MM.1S (cell line): Measurements from ENCODE around the gene RNF14.

Experiments
- DNase-seq: peaks from one replicate; pipeline ENCODE4 v3.0.0-alpha.2; 2015
- H2AFZ ChIP-seq: fragments of 300-600 bp; sonication (generic); 2 replicates; pipeline ENCODE4 v1.6.0; 2016; ENCODE audit warnings: antibody characterized with exemption, low read length
- H3F3A ChIP-seq: fragments of 300-600 bp; sonication (generic); 2 replicates; pipeline ENCODE4 v1.6.1; 2016; ENCODE audit warnings: mild to moderate bottlenecking, antibody characterized with exemption, low read length, moderate library complexity, mixed read lengths; ENCODE audit not compliant: insufficient read depth
- H3K27ac ChIP-seq: fragments of 300-600 bp; sonication (generic); 2 replicates; pipeline ENCODE4 v1.5.1; 2016; ENCODE audit warnings: mild to moderate bottlenecking, low read length
- H3K27me3 ChIP-seq: fragments of 300-600 bp; sonication (generic); replicated peaks from 2 replicates; pipeline ENCODE4 v1.6.0; 2016; ENCODE audit warnings: low read length; ENCODE audit not compliant: insufficient read depth
- H3K36me3 ChIP-seq: fragments of 300-600 bp; sonication (generic); replicated peaks from 2 replicates; pipeline ENCODE4 v1.6.1; 2016; ENCODE audit warnings: mild to moderate bottlenecking, low read length, mixed read lengths; ENCODE audit not compliant: insufficient read depth
- H3K4me1 ChIP-seq: fragments of 300-600 bp; sonication (generic); 2 replicates; pipeline ENCODE4 v1.6.1; 2016; ENCODE audit warnings: low read length, mixed read lengths
- H3K4me2 ChIP-seq: fragments of 300-600 bp; sonication (generic); 2 replicates; pipeline ENCODE4 v1.6.0; 2016; ENCODE audit warnings: low read depth, low read length
- H3K4me3 ChIP-seq: fragments of 300-600 bp; sonication (generic); 2 replicates; pipeline ENCODE4 v1.5.1; 2016; ENCODE audit warnings: low read length, mixed read lengths
- H3K79me2 ChIP-seq: fragments of 300-600 bp; sonication (generic); 2 replicates; pipeline ENCODE4 v1.6.1; 2016; ENCODE audit warnings: mixed run types, low read length, mixed read lengths
- H3K9ac ChIP-seq: fragments of 300-600 bp; sonication (generic); 2 replicates; pipeline ENCODE4 v1.6.1; 2016; ENCODE audit warnings: low read length, mixed read lengths
- H3K9me2 ChIP-seq: fragments of 300-600 bp; sonication (generic); replicated peaks from 2 replicates; pipeline ENCODE4 v1.6.1; 2016; ENCODE audit warnings: mild to moderate bottlenecking, low read length, mixed read lengths; ENCODE audit not compliant: insufficient read depth
- H3K9me3 ChIP-seq: fragments of 300-600 bp; sonication (generic); replicated peaks from 2 replicates; pipeline ENCODE4 v1.6.1; 2016; ENCODE audit warnings: mild to moderate bottlenecking, low read length, mixed read lengths; ENCODE audit not compliant: insufficient read depth
- H4K20me1 ChIP-seq: fragments of 300-600 bp; sonication (generic); 2 replicates; pipeline ENCODE4 v1.6.1; 2016; ENCODE audit warnings: mild to moderate bottlenecking, low read length, moderate library complexity, mixed read lengths; ENCODE audit not compliant: insufficient read depth
- CTCF ChIP-seq: fragments of 300-600 bp; sonication (generic); IDR thresholded peaks from 2 replicates; pipeline ENCODE4 v1.5.1; 2016; ENCODE audit warnings: antibody characterized with exemption, low read length, mixed read lengths
- EZH2 ChIP-seq: fragments of 300-600 bp; sonication (generic); optimal IDR thresholded peaks from 2 replicates; pipeline ENCODE3; 2017; ENCODE audit warnings: low read depth, mild to moderate bottlenecking, antibody characterized with exemption, low read length, mixed read lengths
- EZH2phosphoT487 ChIP-seq: fragments of 300-600 bp; sonication (generic); IDR thresholded peaks from 2 replicates; pipeline ENCODE4 v1.6.1; 2018; ENCODE audit warnings: antibody characterized with exemption, low read length

RNF14 gene

GRCh38 chr5:141948812-141949211 is 20.1 kb upstream of the RNF14 start:
- Histone ChIP-seq H3K27me3 (no peaks in the 10 kb centered on the region), H3K27ac (no peak overlapping the region), H3F3A (no peaks in the 10 kb centered on the region), H3K4me2 (no peak overlapping the region), H2AFZ (no peak overlapping the region), H3K9me2 (no peaks in the 10 kb centered on the region), H3K36me3 (no peaks in the 10 kb centered on the region), H3K9ac (no peak overlapping the region), H3K4me1 (no peaks in the 10 kb centered on the region), H3K4me3 (no peak overlapping the region), H3K79me2 (no peaks in the 10 kb centered on the region), H3K9me3 (no peaks in the 10 kb centered on the region), H4K20me1 (no peaks in the 10 kb centered on the region)
- no peak for DNase-seq
- TF ChIP-seq EZH2phosphoT487 (no peak), CTCF (no peak), EZH2 (no peak)

DNA sequence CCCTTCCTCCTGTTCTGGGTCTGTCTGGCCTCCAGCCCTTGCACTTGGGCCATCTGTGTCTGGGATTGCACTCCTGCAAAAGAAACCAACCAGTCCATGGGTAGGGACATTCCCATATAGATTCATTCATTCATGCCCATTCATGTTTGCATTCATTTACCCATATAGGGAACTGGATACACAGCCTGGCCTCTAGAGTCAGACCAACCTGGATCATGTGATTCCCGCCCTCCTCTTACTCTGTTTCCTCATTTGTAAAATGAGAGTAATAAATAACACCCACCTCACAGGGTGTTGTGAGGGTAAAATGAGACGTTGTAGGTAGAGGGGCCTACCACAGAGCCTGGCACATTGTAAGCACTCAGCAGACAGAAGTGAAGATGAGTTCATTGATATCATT is 19.4 kb upstream of the RNF14 start:
- Histone ChIP-seq H3K9ac (no peak overlapping the region), H4K20me1 (no peaks in the 10 kb centered on the region), H3K36me3 (no peaks in the 10 kb centered on the region), H3K4me1 (no peaks in the 10 kb centered on the region), H3K9me2 (no peaks in the 10 kb centered on the region), H3K9me3 (no peaks in the 10 kb centered on the region), H2AFZ (no peak overlapping the region), H3K4me3 (no peak overlapping the region), H3K4me2 (no peak overlapping the region), H3F3A (no peaks in the 10 kb centered on the region), H3K27me3 (no peaks in the 10 kb centered on the region), H3K79me2 (no peaks in the 10 kb centered on the region), H3K27ac (no peak overlapping the region)
- no peak for DNase-seq
- no peak for TF ChIP-seq CTCF
- TF ChIP-seq EZH2, result no peak
- TF ChIP-seq EZH2phosphoT487, result no peak

- H3K9me3 ChIP-seq, result no peaks in the 10 kb centered on the region
- H3K4me2 ChIP-seq, result no peak overlapping the region
- no peak for DNase-seq
- TF ChIP-seq EZH2phosphoT487 (no peak), CTCF (no peak), EZH2 (no peak)
- no peaks in the 10 kb centered on the region for H3K36me3 ChIP-seq
- no peak overlapping the region for H3K9ac ChIP-seq
- H3K4me1 ChIP-seq, result no peaks in the 10 kb centered on the region
- H3K27ac ChIP-seq, result no peak overlapping the region
- H3F3A ChIP-seq, result no peaks in the 10 kb centered on the region
- no peaks in the 10 kb centered on the region for H3K9me2 ChIP-seq
- H3K27me3 ChIP-seq, result no peaks in the 10 kb centered on the region
- H2AFZ ChIP-seq, result no peak overlapping the region
- no peaks in the 10 kb centered on the region for H3K79me2 ChIP-seq
- no peaks in the 10 kb centered on the region for H4K20me1 ChIP-seq
- H3K4me3 ChIP-seq, result no peak overlapping the region
Measured at GRCh38 chr5:141950207-141951005, 18.5 kb upstream of the RNF14 start.
